ENCODE results near the gene YPEL1.

Gene YPEL1

DNA sequence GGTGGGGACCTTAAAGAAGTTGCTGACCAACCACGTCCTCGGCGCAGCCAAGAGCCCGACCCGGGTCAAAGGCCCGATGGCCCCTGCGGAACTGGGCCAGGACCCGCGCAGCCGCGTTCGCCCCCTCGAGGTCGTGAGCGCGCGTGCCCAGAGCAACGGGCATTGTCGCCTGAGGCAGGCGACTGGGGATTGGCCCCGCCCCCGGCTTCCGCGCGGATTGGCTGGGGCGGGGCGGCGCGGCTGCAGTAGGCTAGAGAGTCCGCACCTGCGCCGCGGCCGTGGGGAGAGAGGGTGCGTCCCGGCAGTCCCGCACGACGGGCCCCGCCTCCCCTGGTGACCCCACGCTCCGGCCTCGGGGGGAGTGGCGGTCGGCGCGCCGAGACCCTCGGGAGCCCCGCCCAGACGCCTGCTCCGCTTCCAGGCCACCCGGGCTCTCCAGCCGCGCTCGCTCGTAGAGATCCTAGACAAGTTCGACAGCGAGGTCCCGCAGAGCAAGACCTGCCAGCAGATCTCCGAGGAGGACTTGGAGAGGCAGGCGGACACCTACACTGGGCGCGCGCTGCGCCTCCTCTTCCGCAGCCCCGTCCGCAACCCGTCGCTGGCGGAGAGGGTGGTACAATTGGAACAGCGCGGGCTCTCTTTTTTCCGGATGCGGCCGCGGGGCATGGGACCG is 78.1 kb downstream of the YPEL1 start:
- peak; percentile 95 for DNase-seq
- Histone ChIP-seq H3K9me3 (ENCODE audit: severe bottlenecking) (no peaks in the 10 kb centered on the region), H3K27ac (peak overlapping the region; percentile 96), H3K4me3 (ENCODE audit: low read depth, low read length) (peak overlapping the region; percentile 59), H3K27me3 (ENCODE audit: insufficient read depth, low read depth, severe bottlenecking) (no peaks in the 10 kb centered on the region), H3K36me3 (peaks cover 38% of the 10 kb centered on the region)
- TF ChIP-seq, protein P1, sequence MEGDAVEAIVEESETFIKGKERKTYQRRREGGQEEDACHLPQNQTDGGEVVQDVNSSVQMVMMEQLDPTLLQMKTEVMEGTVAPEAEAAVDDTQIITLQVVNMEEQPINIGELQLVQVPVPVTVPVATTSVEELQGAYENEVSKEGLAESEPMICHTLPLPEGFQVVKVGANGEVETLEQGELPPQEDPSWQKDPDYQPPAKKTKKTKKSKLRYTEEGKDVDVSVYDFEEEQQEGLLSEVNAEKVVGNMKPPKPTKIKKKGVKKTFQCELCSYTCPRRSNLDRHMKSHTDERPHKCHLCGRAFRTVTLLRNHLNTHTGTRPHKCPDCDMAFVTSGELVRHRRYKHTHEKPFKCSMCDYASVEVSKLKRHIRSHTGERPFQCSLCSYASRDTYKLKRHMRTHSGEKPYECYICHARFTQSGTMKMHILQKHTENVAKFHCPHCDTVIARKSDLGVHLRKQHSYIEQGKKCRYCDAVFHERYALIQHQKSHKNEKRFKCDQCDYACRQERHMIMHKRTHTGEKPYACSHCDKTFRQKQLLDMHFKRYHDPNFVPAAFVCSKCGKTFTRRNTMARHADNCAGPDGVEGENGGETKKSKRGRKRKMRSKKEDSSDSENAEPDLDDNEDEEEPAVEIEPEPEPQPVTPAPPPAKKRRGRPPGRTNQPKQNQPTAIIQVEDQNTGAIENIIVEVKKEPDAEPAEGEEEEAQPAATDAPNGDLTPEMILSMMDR (IDR thresholded peaks at IDR 0.05; ENCODE audit: low read depth, low read length) = peak; percentile 40

DNA sequence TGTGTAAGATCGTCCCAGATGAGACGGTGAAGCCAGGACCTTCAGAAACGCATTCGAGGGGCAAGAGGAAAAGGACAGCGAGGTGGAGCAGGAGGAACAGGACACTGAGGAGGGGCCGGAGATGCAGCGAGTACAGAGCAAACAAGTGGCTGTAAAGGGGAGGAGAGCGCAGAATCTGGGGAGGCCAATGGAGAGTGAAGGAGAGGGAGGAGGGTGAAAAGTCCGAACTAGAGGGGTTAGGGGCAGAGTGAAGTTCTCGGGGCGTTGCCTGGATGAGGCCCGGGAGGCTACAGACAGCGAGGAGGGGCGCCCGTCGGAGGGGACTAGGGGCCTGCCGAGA is 78.6 kb downstream of the YPEL1 start:
- TF ChIP-seq, protein P1 (IDR thresholded peaks at IDR 0.05; ENCODE audit: low read depth, low read length) = no peak
- Histone ChIP-seq H3K27me3 (ENCODE audit: insufficient read depth, low read depth, severe bottlenecking) (no peaks in the 10 kb centered on the region), H3K4me3 (ENCODE audit: low read depth, low read length) (peak overlapping the region; percentile 17), H3K27ac (peak overlapping the region; percentile 96), H3K9me3 (ENCODE audit: severe bottlenecking) (no peaks in the 10 kb centered on the region), H3K36me3 (peaks cover 42% of the 10 kb centered on the region)
- DNase-seq = no peak

DNA sequence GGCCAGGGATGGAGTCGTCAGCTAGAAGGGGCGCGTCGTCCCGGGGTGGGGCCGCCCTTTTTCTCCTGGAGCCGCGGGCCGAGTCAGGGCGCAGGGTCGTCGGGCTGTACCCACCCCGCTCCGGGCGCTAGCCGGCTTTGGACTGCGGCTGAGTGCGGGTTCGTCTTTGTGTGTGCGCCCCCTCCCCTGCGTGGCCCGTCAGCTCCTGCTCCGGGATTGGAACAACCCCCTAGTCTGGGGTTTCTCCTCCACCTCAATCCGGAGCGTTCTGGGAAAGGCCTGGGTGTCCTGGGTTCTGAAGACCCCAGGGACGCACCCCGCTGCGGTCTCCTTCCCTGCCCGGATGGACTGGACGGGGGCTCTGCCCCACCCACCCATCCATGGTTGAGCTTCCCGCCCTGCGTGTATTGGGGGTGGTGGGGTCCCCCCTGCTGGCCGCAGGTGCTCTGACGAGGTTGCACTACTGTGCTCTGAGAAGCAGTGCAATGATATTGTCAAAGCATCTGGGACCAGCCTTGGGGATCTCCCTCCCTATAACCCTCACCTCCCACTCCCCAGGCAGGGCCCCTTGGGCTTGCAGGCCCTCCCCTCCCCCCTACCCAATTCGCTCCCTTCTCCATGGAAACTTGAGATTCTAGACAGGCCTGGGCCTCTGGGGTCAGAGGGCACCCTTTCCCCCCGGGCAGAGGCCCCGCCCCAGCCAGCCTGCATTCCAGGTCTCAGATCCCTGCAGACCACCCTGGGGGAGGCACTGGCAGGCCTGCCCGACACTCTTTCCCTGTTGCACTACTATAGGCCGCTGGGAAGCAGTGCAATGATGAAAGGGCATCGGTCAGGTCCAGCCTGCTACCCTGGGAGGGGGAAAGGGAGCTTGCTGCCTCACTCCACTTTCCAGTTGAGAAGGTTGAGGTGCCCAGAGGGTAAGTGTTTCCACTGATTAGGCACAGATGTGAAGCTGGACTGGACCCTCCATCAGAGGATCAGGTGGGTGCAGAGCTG is 82.7 kb downstream of the YPEL1 start:
- TF ChIP-seq, protein P1 (IDR thresholded peaks at IDR 0.05; ENCODE audit: low read depth, low read length) = 0 out of 2 replicates have a peak, but pooled peaks have one; percentile 9

DNA sequence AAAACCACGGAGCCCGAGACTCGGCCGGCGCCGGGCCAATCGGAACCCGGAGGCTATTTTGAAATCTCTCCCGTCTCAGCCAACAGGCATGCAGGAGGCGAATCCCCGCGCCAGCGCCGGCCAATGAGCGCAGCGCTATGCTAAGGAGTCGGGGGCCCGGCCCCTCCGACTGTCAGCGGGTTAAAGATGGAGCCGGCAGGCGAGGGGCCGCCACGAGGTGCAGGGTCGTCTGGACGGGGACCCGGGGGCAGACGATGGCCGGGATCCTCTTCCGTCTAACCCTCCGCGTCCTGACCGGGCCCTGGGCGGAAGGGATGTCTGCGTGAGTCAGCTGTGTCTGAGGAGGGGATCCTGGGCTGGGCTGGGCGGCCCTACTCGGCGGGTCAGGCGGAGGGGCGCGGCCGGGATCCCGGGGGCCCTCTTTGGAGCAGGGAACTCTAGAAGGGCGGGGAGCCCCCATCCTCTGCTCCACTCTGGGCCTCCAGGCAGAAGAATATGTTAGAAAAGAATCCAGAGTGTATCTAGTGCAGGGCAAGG is 83.5 kb downstream of the YPEL1 start:
- DNase-seq = peak; percentile 93
- H3K27ac ChIP-seq = peak overlapping the region; percentile 95
- no peaks in the 10 kb centered on the region for H3K9me3 ChIP-seq (ENCODE audit: severe bottlenecking)
- H3K27me3 ChIP-seq (ENCODE audit: insufficient read depth, low read depth, severe bottlenecking) = no peaks in the 10 kb centered on the region
- H3K36me3 ChIP-seq = peaks cover 61% of the 10 kb centered on the region
- TF ChIP-seq, protein P1 (IDR thresholded peaks at IDR 0.05; ENCODE audit: low read depth, low read length) = no peak
- peak overlapping the region; percentile 94 for H3K4me3 ChIP-seq (ENCODE audit: low read depth, low read length)

More for the DNA sequence above, 82.7 kb downstream of the YPEL1 start:
- H3K4me3 ChIP-seq (ENCODE audit: low read depth, low read length) = peak overlapping the region; percentile 94
- H3K36me3 ChIP-seq = peaks cover 57% of the 10 kb centered on the region
- no peaks in the 10 kb centered on the region for H3K9me3 ChIP-seq (ENCODE audit: severe bottlenecking)
- no peaks in the 10 kb centered on the region for H3K27me3 ChIP-seq (ENCODE audit: insufficient read depth, low read depth, severe bottlenecking)
- DNase-seq = peak; percentile 27
- H3K27ac ChIP-seq = peak overlapping the region; percentile 95

DNA sequence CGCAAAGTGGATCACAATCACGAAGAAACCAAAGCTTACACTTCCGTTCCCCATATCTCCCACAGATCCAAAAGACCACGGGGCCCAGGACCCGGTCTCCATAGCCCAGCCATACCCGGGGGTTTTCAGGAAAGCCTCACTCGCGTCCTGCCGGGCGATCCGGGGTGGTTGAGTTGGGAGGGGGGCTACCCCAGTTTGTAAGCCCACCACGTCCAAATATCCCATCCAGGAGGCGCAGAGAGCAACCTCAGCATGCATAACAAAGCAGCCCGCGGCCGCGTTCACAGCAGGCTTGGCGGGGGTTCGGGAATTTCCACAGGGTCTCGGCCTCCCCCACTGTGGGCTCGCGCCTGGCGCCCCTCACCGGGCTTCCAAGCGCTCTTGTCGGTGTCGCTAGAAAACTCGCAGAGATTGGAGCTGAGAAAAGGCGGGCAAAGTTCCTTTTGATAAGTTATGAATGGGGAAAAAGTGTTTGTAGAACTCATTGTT is 84.0 kb downstream of the YPEL1 start:
- no peaks in the 10 kb centered on the region for H3K27me3 ChIP-seq (ENCODE audit: insufficient read depth, low read depth, severe bottlenecking)
- TF ChIP-seq, protein P1 (IDR thresholded peaks at IDR 0.05; ENCODE audit: low read depth, low read length) = no peak
- H3K36me3 ChIP-seq = peaks cover 59% of the 10 kb centered on the region
- peak overlapping the region; percentile 94 for H3K4me3 ChIP-seq (ENCODE audit: low read depth, low read length)
- no peak for DNase-seq
- peak overlapping the region; percentile 95 for H3K27ac ChIP-seq
- H3K9me3 ChIP-seq (ENCODE audit: severe bottlenecking) = no peaks in the 10 kb centered on the region

All from WERI-Rb-1 (cell line).